Heart left ventricle (tissue), 16 donors: ENCODE results near the gene MCU. TPM values are rescaled to one million over a fixed set of nuclear protein-coding genes. Genes with fewer than 3 reads are reported as not detected.

Source experiments
- ATAC-seq, 4 donors: fragments of 200-7000 bp; cut with Tn5 transposase; one replicate each; pipeline ENCODE4 v1.9.1; 2020 to 2022; ENCODE audit warnings: moderate library complexity in 4 of 4, mild to moderate bottlenecking in 3 of 4, moderate number of reproducible peaks in 1 of 4
- DNase-seq, 5 donors: peaks; one replicate each; pipeline ENCODE4 v3.0.0-alpha.2; 2020
- H3K27ac ChIP-seq, 12 donors: fragments of 200-600 bp; sonication (generic) in 4 of 12; one replicate each; pipeline versions ENCODE4 v1.5.0 to v1.8.0; 2016 to 2022; ENCODE audit warnings: mild to moderate bottlenecking in 2 of 12
- H3K27me3 ChIP-seq, 9 donors: fragments of 200-600 bp; sonication (generic) in 2 of 9; one replicate each; pipeline versions ENCODE4 v1.5.1 to v1.8.0; 2016 to 2022; ENCODE audit warnings: mild to moderate bottlenecking in 3 of 9
- H3K36me3 ChIP-seq, 9 donors: fragments of 200-600 bp; sonication (generic) in 2 of 9; one replicate each; pipeline versions ENCODE4 v1.5.0 to v1.8.0; 2018 to 2022; ENCODE audit warnings: mild to moderate bottlenecking in 2 of 9
- H3K4me1 ChIP-seq, 12 donors: fragments of 200-600 bp; sonication (generic) in 4 of 12; one replicate each; pipeline versions ENCODE4 v1.5.0 to v1.8.0; 2016 to 2022; ENCODE audit warnings: mild to moderate bottlenecking in 3 of 12
- H3K4me3 ChIP-seq, 12 donors: fragments of 200-600 bp; sonication (generic) in 4 of 12; one replicate each; pipeline versions ENCODE4 v1.5.0 to v1.8.0; 2017 to 2022; ENCODE audit warnings: mild to moderate bottlenecking in 9 of 12, moderate library complexity in 4 of 12
- H3K9me3 ChIP-seq, 12 donors: fragments of 200-600 bp; sonication (generic) in 4 of 12; one replicate each; pipeline versions ENCODE4 v1.5.0 to v1.8.0; 2016 to 2022; ENCODE audit warnings: mild to moderate bottlenecking in 1 of 12
- CTCF ChIP-seq, 12 donors: fragments of 200-600 bp; sonication (generic) in 4 of 12; IDR thresholded peaks; one replicate each; pipeline versions ENCODE4 v1.5.0 to v1.8.0; 2018 to 2022; ENCODE audit warnings: antibody characterized with exemption in 12 of 12, mild to moderate bottlenecking in 5 of 12
- POLR2A ChIP-seq, 2 donors: fragments of 450-650 bp; IDR thresholded peaks; one replicate each; pipeline ENCODE4 v1.6.1; 2017; ENCODE audit warnings: antibody characterized with exemption in 2 of 2, mild to moderate bottlenecking in 2 of 2, moderate library complexity in 2 of 2
- WGBS, 4 donors: extraction: QIAGEN DNeasy Blood & Tissue Kit in 2 of 4; methylation state at CpG; one replicate each; pipeline versions ENCODE4 v1.1.5 to v1.1.7; 2013 to 2018; 5-methylcytosine and 5-hydroxymethylcytosine counted together
- intact Hi-C, 10 donors: fragments of 100-400 bp; cut with DNase I; formaldehyde crosslinking; loops; one replicate each; pipeline versions ENCODE4 v1.11.1 to v1.14.2; 2022
- polyA plus RNA-seq, 2 donors: library from polyadenylated mRNA; stranded (reverse); fragments of 200-250 nt; gene quantifications; one replicate each; pipeline ENCODE4 v1.2.3, GENCODE V29; 2013
- total RNA-seq, 9 donors: library from RNA; depleted of rRNA in 2 of 9; stranded (reverse); fragments of >200 nt in 2 of 9; fragmentation: NEBNext Ultra II Directional in 3 of 9; extraction: Animal tissue kit (Norgen Biotek cat#: 25700) in 3 of 9; gene quantifications; one replicate each; pipeline versions ENCODE4 v1.1.0 to v1.2.4, GENCODE V29; 2016 to 2023
- donor health status: ischemic (EF 13 %, LVEDD 7.1; RV severe dilation, severe dysfunction).
- donor health status: healthy with polysubstance abuse.
- donor health status: DM: no; HTN: yes; CAD: no.
- donor health status: DM: no; HTN: no; CAD: no.
- donor health status: ischemic (EF 25% LVEDD 6.9; RV normal size, moderate dysfunction).
- donor health status: ischemic (EF 25% LVEDD 5.7; RV mildly dilated, moderate dysfunction).
- donor health status: healthy.
- donor health status: DM: yes; HTN: yes; CAD: no.
- donor health status: ischemic (EF 35%, LVEDD 5.7; RV mildly dilated, moderate dysfunction).
- donor health status: nonischemic (EF 11% LVEDD 7.7; RV severe dilation, severe dysfunction).
- donor health status: DM: yes; HTN: yes; CAD: no.
- donor health status: PGD.
- donor health status: ischemic (EF 29% LVEDD 5.4; RV normal size, mild dysfunction).
- donor health status: nonischemic (EF 23%, LVEDD 6.1; RV moderate dilation, normal function).

Gene MCU
- total and polyA plus RNA-seq, 11 donors, result 11.4 to 16.9 (median 13.6) TPM

GRCh38 chr10:72648301-72648700, 43.6 kb upstream of the MCU start:
- DNase-seq (no peak), ATAC-seq (no peak)
- no peak for TF ChIP-seq POLR2A (IDR thresholded peaks at IDR 0.05)
- no peak for TF ChIP-seq CTCF (IDR thresholded peaks at IDR 0.05)
- H3K36me3 ChIP-seq, result no peaks in the 10 kb centered on the region
- no peaks in the 10 kb centered on the region for H3K9me3 ChIP-seq
- H3K27ac ChIP-seq, result no peak overlapping the region
- intact Hi-C loops, result no loop called here
- peaks cover 0 to 10% (median 0%) of the 10 kb centered on the region in 12 donors for H3K4me1 ChIP-seq
- WGBS, 4 donors, result 95 to 100% (median 98%) methylated on average over 1 of the region's 1 CpG
- no peak overlapping the region for H3K4me3 ChIP-seq
- H3K27me3 ChIP-seq, result no peaks in the 10 kb centered on the region

- Histone ChIP-seq H3K27me3 (no peaks in the 10 kb centered on the region), H3K9me3 (no peaks in the 10 kb centered on the region), H3K4me3 (no peak overlapping the region), H3K27ac (no peak overlapping the region), H3K36me3 (no peaks in the 10 kb centered on the region), H3K4me1 (peaks cover 0 to 10% (median 0%) of the 10 kb centered on the region in 12 donors)
- intact Hi-C loops, result no loop called here
- ATAC-seq (no peak), DNase-seq (no peak)
- 66 to 72% (median 70%) methylated on average over 5 of the region's 5 CpGs for WGBS, 4 donors
- TF ChIP-seq POLR2A (IDR thresholded peaks at IDR 0.05) (no peak), CTCF (IDR thresholded peaks at IDR 0.05) (no peak)
Observed at GRCh38 chr10:72649291-72649690, 42.7 kb upstream of the MCU start.

GRCh38 chr10:72653383-72654096, 38.4 kb upstream of the MCU start:
- TF ChIP-seq POLR2A (IDR thresholded peaks at IDR 0.05) (no peak), CTCF (IDR thresholded peaks at IDR 0.05) (no peak)
- H3K4me3 ChIP-seq, result no peak overlapping the region
- no peak for ATAC-seq
- H3K9me3 ChIP-seq, result no peaks in the 10 kb centered on the region
- 62 to 65% (median 64%) methylated on average over 6 of the region's 6 CpGs for WGBS, 4 donors
- no peak overlapping the region for H3K27ac ChIP-seq
- no peaks in the 10 kb centered on the region for H3K27me3 ChIP-seq
- H3K4me1 ChIP-seq, result peaks cover 0 to 10% (median 0%) of the 10 kb centered on the region in 12 donors
- H3K36me3 ChIP-seq, result no peaks in the 10 kb centered on the region
- intact Hi-C loops, result no loop called here
- DNase-seq, result no peak

- ATAC-seq (no peak), DNase-seq (no peak)
- intact Hi-C loops, result no loop called here
- Histone ChIP-seq H3K36me3 (no peaks in the 10 kb centered on the region), H3K9me3 (no peaks in the 10 kb centered on the region), H3K4me1 (peaks cover 0 to under 1% (median 0%) of the 10 kb centered on the region in 12 donors), H3K27ac (no peak overlapping the region), H3K4me3 (no peak overlapping the region), H3K27me3 (no peaks in the 10 kb centered on the region)
- 56 to 74% (median 66%) methylated on average over 3 of the region's 3 CpGs for WGBS, 4 donors
- TF ChIP-seq POLR2A (IDR thresholded peaks at IDR 0.05) (no peak), CTCF (IDR thresholded peaks at IDR 0.05) (no peak)
Observed at GRCh38 chr10:72654720-72655119, 37.2 kb upstream of the MCU start.
